T-helper 1 cell treated with Interleukin-12 subunit alpha and Interleukin-12 subunit beta and Interleukin-4 antibody, amounts not matched to agents 30 ng/mL and 1 ng/mL, for 36 hours (primary cell): Measurements from ENCODE around the gene MTHFSD. TPM values are rescaled to one million over a fixed set of nuclear protein-coding genes. Genes with fewer than 3 reads are reported as not detected.
"Not testable (repeated sequence)": the region's sequence is repeated elsewhere in the genome, so short reads cannot be mapped to it uniquely, and the experiment has no call there.

Experiments used
- intact Hi-C: fragments of 100-400 bp; cut with micrococcal nuclease; formaldehyde crosslinking; loops from one replicate; pipeline ENCODE4 v1.15.1; 2024
- total RNA-seq: library from RNA; stranded (reverse); gene quantifications from 2 replicates; pipeline ENCODE4 v1.2.3, GENCODE V29; 2022

The MTHFSD gene, protein sequence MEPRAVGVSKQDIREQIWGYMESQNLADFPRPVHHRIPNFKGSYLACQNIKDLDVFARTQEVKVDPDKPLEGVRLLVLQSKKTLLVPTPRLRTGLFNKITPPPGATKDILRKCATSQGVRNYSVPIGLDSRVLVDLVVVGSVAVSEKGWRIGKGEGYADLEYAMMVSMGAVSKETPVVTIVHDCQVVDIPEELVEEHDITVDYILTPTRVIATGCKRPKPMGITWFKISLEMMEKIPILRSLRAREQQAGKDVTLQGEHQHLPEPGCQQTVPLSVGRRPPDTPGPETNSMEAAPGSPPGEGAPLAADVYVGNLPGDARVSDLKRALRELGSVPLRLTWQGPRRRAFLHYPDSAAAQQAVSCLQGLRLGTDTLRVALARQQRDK
- 28.0 and 36.1 TPM in 2 replicates for total RNA-seq

GRCh38 chr16:86554917-86555703 lies at the start of gene MTHFSD:
TSS of gene MTHFSD (minus strand) at chr16:86555235. CDS start at chr16:86555184, 51 bp downstream.
- intact Hi-C loops = loop anchor here (1.0 to 10.0 kb wide), 7 partner anchors 8 to 1396 kb away; partner anchors contain the start of gene BANP

- intact Hi-C loops = loop anchor here (1.0 to 2.0 kb wide), 3 partner anchors 40 to 60 kb away; no protein-coding TSS in a partner anchor
Measured at GRCh38 chr16:86604436-86605193, 49.6 kb upstream of the MTHFSD start.

GRCh38 chr16:86602521-86602920 lies 47.5 kb upstream of the MTHFSD start:
- intact Hi-C loops = no loop called here

- intact Hi-C loops = no loop called here
Measured at GRCh38 chr16:86601356-86601755, 46.3 kb upstream of the MTHFSD start.

DNA sequence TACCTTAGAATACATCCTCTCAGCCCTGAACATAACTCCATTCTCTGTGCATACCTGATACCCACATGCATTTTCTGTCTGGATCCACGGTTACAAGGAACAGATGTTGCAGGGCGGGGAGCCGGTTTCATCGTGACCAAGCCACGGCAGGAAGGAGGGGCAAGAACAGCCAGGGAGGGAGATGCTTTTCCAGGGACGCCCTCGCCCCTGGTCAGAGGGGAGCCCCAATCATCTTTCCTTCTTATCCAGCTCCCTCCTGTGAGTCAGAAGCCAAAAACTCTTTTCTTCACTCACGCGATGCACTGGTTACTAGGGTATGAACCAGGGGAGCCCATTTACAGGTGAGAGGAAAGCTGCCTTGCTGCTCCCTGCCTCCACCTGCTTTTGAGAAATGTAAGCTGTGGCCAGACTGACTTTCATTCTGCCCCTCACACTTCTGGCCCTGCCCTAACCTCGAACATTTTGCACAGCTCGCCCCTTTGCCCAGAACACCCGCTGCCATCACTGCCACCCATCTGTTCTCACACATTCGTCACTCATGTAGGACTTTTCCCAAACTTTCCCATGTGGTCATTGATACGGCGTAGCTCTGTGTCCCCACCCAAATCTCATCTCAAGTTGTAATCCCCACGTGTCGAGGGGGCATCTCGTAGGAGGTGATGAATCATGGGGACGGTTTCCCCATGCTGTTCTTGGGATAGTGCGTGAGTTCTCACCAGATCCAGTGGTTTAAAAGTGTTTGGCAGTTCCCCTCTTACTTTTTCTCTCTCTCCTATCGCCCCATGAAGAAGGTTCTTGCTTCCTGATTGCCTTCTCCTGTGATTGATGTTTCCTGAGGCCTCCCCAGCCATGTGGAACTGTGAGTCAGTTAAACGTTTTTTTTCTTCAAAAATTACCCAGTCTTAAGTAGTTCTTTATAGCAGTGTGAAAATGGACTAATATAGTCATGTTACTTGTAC lies 43.9 kb upstream of the MTHFSD start:
- intact Hi-C loops = no loop called here

DNA sequence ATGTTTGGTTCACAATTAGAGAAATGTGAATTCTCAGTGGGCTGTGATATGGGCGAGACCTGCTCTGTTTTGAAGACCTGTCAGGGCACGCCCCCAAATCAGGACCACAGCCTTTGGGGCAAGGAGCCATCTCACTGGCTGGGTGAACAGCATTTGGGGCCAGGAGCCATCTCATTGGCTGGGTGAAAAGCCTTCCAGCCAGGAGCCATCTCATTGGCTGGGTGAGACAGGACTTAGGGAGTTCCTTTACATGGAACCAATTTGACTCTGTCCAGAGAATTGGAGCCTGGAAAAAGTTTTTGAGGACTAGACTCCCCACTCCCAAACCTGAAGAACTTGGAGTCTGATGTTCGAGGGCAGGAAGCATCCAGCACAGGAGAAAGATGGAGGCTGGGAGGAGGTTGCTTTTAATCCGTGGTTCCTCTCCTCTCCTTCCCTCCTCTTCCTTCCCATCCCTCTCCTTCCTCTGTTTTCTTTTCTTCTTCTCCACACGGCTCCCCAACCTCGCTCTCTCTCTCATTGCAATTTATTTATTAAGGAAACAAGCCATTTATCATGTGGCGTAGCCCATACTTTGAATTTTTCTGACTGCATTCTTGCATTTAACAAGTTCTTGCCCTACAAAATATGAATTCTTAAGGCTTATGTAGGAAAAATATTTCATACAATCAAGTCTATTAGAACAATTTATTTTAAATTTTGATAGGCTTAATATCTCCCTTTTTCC lies 43.0 kb upstream of the MTHFSD start:
- intact Hi-C loops = no loop called here

- intact Hi-C loops = no loop called here
Measured at GRCh38 chr16:86597126-86597879, 42.3 kb upstream of the MTHFSD start.

- intact Hi-C loops = no loop called here
Measured at GRCh38 chr16:86595983-86596605, 41.1 kb upstream of the MTHFSD start.

DNA sequence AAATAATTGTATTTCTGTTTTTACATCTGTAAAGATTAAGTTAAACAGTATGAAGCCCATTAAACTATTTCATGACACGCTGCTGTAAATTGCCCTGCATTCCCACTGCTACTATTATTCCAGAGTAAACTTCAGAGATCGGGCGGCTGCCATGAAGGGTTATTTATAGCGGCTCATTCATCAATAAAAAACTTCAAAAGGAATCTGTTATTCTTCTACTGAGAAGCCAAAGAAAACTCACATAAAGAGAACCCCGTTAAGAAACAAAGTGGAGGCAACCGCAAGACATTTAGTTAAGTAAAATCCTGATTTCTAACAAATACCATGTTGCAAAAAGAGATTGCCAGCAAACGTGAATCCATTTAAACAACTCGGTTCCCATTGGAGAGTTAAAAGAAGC lies 39.7 kb upstream of the MTHFSD start:
- intact Hi-C loops = no loop called here

- intact Hi-C loops = no loop called here
Measured at GRCh38 chr16:86593913-86594620, 39.0 kb upstream of the MTHFSD start.

DNA sequence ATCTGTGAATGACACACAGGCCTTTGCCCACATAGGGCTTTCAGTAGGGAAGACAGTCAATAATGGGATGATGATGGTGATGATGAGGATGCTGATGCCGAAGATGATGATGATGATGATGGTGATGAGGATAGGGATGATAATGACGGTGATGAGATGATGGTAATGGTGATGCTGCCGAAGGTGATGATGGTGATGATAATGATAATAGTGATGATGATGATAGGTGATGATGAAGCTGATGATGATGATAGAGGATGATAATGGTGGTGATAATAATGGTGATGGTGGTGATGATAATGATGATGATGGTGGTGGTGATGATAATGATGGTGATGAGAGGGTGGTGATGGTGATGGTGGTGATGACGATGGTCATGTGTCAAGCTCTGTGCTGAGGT lies 36.2 kb upstream of the MTHFSD start:
- intact Hi-C loops = no loop called here

DNA sequence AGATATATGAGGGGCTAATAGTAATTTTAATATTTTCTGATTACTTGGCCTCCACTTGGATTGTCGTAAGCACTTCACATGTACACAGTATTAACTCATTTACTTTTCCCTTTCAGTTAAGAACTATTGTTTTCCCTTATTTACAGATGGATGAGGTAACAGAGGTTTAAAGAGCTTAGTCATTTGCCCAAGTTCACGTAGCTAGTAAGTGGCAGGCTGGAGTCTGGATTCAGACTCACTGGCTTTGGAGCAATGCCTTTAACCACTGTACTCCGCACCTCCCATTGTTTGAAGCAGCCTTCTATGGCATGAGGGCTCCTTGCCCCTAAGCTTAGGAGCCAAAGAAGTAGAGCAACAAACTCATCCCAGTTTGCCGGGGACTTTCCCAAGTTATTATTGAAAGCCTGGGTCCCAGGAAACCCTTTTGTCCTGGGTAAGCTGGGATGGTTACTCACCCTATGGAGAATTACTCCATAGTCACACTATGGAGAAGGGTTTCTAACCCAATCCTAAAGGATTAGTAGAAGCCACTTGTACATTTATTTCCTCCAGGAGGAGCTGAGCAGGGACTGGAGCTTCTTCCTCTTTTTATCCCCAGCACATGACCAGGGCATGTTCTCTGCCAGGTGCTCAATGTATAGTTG lies 35.6 kb upstream of the MTHFSD start:
- intact Hi-C loops = no loop called here

GRCh38 chr16:86587955-86588354 lies 32.9 kb upstream of the MTHFSD start:
- intact Hi-C loops = not testable (repeated sequence)

DNA sequence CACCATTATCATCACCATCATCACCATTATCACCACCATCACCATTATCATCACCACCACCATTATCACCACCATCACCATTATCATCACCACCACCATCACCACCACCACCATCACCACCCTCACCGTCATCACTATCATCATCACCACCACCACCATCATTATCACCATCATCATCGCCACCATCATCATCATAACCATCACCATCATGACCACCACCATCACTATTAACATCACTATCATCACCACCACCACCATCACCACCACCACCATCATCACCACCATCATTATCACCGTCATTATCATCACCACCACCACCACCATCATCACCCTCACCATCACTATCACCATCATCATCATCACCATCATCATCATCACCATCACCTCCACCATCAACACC lies 32.5 kb upstream of the MTHFSD start:
- intact Hi-C loops = no loop called here

GRCh38 chr16:86585821-86586611 lies 31.0 kb upstream of the MTHFSD start:
- intact Hi-C loops = no loop called here
